HepG2 (cell line): ENCODE data around the gene PIGC. TPM values are rescaled to one million over a fixed set of nuclear protein-coding genes. Genes with fewer than 3 reads are reported as not detected.
A peak's percentile ranks its signal among the peaks of the same experiment; 100 is the strongest.

Experiments used
- CCDC6 ChIP-seq: sonication (generic); formaldehyde crosslinking; IDR thresholded peaks from 2 replicates; pipeline ENCODE4 v1.8.1; 2022; ENCODE audit warnings: mild to moderate bottlenecking, missing genetic modification reagents, moderate library complexity
- CEBPG ChIP-seq: IDR thresholded peaks from 2 replicates; pipeline ENCODE4 v1.6.1; 2016
- MIER3 ChIP-seq: IDR thresholded peaks from 2 replicates; pipeline ENCODE4 v1.6.1; 2016; ENCODE audit warnings: missing compliant biosample characterization, borderline replicate concordance
- NFYB ChIP-seq: sonication (generic); formaldehyde crosslinking; IDR thresholded peaks from 2 replicates; pipeline ENCODE4 v1.4.0; 2020; ENCODE audit warnings: missing genetic modification reagents
- RNF2 ChIP-seq: fragments of 450-650 bp; conservative IDR thresholded peaks from 2 replicates; pipeline ENCODE4 v1.6.1; 2016; ENCODE audit warnings: low read depth
- SIX4 ChIP-seq: sonication (generic); formaldehyde crosslinking; IDR thresholded peaks from 2 replicates; pipeline ENCODE4 v1.4.0; 2020; ENCODE audit warnings: missing genetic modification reagents
- SMARCC2 ChIP-seq: fragments of 450-650 bp; IDR thresholded peaks from 2 replicates; pipeline ENCODE4 v1.6.1; 2017; ENCODE audit warnings: antibody characterized with exemption, mild to moderate bottlenecking
- ZNF205 ChIP-seq: IDR thresholded peaks from 2 replicates; pipeline ENCODE4 v1.6.1; 2018; ENCODE audit warnings: missing biosample characterization, missing genetic modification reagents
- ZNF775 ChIP-seq: sonication (generic); formaldehyde crosslinking; IDR thresholded peaks from 2 replicates; pipeline ENCODE4 v1.4.0; 2020; ENCODE audit warnings: missing genetic modification reagents, mild to moderate bottlenecking, moderate library complexity, borderline replicate concordance
- polyA plus RNA-seq, 8 experiments: library from polyadenylated mRNA; depleted of rRNA in 3 of 8; stranded (reverse) in 7 of 8; unstranded in 1 of 8; fragments of >200 nt; fragmentation: Illumina TruSeq in 4 of 8; extraction: Trizol in 4 of 8; gene quantifications; 2 replicates each; pipeline versions ENCODE4 v1.2.1 to v1.2.3, GENCODE V29; 2011 to 2016; ENCODE audit warnings: low read depth in 4 of 8, missing spikeins in 1 of 8, mixed read lengths in 1 of 8; ENCODE audit not compliant: insufficient read depth in 1 of 8
- total RNA-seq, 5 experiments: library from RNA; depleted of rRNA; stranded (reverse); fragments of >200 nt; fragmentation: Illumina TruSeq; extraction: Trizol; gene quantifications; 2 replicates each; pipeline ENCODE4 v1.2.3, GENCODE V29; 2016; ENCODE audit warnings: low read depth in 1 of 5
- TF ChIP-seq, protein P1 (sequence below): sonication (generic); formaldehyde crosslinking; IDR thresholded peaks from 2 replicates; pipeline ENCODE4 v1.9.0; 2021; ENCODE audit warnings: mild to moderate bottlenecking, missing genetic modification reagents
- TF ChIP-seq, protein P2 (sequence below): sonication (generic); formaldehyde crosslinking; conservative IDR thresholded peaks from 2 replicates; pipeline ENCODE4 v1.4.0; 2020; ENCODE audit warnings: missing genetic modification reagents
- TF ChIP-seq, protein P3 (sequence below): IDR thresholded peaks from 2 replicates; pipeline ENCODE4 v1.6.1; 2016; ENCODE audit warnings: low read depth, borderline replicate concordance
- TF ChIP-seq, protein P4 (sequence below): sonication (generic); formaldehyde crosslinking; IDR thresholded peaks from 2 replicates; pipeline ENCODE4 v1.5.0; 2020; ENCODE audit warnings: missing genetic modification reagents
- TF ChIP-seq, protein P5 (sequence below): sonication (generic); formaldehyde crosslinking; IDR thresholded peaks from 2 replicates; pipeline ENCODE4 v1.4.0; 2020; ENCODE audit warnings: mild to moderate bottlenecking, missing genetic modification reagents

The PIGC gene
- total and polyA plus RNA-seq, 2 of the 13 experiments (the other 11 are each of a cell fraction or from before 2014, with no cell fraction given) = 26.7 to 29.5 TPM

DNA sequence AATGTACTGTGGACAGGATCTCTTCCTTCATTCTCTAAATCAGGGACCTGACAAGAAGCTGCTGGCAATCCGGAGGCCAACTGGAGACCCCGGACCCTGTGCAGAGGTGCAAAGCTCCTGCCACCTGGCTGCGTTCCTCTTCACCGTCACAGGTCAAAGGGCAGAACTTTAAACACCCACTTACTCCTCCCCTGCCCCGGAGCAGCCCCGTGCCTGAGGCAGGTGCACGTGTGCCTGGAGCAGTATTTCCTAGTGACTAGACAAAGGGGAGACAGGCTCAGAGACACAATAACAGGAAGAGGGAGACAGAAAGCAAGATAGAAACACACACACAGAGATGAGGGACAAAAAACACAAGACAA, 6.6 kb upstream of the PIGC start (continued):
- TF ChIP-seq, protein P1, sequence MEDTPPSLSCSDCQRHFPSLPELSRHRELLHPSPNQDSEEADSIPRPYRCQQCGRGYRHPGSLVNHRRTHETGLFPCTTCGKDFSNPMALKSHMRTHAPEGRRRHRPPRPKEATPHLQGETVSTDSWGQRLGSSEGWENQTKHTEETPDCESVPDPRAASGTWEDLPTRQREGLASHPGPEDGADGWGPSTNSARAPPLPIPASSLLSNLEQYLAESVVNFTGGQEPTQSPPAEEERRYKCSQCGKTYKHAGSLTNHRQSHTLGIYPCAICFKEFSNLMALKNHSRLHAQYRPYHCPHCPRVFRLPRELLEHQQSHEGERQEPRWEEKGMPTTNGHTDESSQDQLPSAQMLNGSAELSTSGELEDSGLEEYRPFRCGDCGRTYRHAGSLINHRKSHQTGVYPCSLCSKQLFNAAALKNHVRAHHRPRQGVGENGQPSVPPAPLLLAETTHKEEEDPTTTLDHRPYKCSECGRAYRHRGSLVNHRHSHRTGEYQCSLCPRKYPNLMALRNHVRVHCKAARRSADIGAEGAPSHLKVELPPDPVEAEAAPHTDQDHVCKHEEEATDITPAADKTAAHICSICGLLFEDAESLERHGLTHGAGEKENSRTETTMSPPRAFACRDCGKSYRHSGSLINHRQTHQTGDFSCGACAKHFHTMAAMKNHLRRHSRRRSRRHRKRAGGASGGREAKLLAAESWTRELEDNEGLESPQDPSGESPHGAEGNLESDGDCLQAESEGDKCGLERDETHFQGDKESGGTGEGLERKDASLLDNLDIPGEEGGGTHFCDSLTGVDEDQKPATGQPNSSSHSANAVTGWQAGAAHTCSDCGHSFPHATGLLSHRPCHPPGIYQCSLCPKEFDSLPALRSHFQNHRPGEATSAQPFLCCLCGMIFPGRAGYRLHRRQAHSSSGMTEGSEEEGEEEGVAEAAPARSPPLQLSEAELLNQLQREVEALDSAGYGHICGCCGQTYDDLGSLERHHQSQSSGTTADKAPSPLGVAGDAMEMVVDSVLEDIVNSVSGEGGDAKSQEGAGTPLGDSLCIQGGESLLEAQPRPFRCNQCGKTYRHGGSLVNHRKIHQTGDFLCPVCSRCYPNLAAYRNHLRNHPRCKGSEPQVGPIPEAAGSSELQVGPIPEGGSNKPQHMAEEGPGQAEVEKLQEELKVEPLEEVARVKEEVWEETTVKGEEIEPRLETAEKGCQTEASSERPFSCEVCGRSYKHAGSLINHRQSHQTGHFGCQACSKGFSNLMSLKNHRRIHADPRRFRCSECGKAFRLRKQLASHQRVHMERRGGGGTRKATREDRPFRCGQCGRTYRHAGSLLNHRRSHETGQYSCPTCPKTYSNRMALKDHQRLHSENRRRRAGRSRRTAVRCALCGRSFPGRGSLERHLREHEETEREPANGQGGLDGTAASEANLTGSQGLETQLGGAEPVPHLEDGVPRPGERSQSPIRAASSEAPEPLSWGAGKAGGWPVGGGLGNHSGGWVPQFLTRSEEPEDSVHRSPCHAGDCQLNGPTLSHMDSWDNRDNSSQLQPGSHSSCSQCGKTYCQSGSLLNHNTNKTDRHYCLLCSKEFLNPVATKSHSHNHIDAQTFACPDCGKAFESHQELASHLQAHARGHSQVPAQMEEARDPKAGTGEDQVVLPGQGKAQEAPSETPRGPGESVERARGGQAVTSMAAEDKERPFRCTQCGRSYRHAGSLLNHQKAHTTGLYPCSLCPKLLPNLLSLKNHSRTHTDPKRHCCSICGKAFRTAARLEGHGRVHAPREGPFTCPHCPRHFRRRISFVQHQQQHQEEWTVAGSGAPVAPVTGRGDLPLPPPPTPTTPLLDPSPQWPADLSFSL (CRISPR knock-in tag) = no peak
- TF ChIP-seq SMARCC2 (no peak), NFYB (no peak), RNF2 (no peak), ZNF205 (CRISPR knock-in tag) (0 out of 2 replicates have a peak, but pooled peaks have one; percentile 2), CCDC6 (CRISPR knock-in tag) (no peak), CEBPG (CRISPR knock-in tag) (peak; percentile 32; the same call in 1 of the 2 replicates), ZNF775 (CRISPR knock-in tag) (no peak), MIER3 (CRISPR knock-in tag) (no peak), SIX4 (CRISPR knock-in tag) (no peak)
- TF ChIP-seq, protein P2, sequence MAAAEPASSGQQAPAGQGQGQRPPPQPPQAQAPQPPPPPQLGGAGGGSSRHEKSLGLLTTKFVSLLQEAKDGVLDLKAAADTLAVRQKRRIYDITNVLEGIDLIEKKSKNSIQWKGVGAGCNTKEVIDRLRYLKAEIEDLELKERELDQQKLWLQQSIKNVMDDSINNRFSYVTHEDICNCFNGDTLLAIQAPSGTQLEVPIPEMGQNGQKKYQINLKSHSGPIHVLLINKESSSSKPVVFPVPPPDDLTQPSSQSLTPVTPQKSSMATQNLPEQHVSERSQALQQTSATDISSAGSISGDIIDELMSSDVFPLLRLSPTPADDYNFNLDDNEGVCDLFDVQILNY (CRISPR knock-in tag) = no peak
- TF ChIP-seq, protein P3, sequence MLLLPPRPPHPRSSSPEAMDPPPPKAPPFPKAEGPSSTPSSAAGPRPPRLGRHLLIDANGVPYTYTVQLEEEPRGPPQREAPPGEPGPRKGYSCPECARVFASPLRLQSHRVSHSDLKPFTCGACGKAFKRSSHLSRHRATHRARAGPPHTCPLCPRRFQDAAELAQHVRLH = no peak
- TF ChIP-seq, protein P4, sequence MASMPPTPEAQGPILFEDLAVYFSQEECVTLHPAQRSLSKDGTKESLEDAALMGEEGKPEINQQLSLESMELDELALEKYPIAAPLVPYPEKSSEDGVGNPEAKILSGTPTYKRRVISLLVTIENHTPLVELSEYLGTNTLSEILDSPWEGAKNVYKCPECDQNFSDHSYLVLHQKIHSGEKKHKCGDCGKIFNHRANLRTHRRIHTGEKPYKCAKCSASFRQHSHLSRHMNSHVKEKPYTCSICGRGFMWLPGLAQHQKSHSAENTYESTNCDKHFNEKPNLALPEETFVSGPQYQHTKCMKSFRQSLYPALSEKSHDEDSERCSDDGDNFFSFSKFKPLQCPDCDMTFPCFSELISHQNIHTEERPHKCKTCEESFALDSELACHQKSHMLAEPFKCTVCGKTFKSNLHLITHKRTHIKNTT (CRISPR knock-in tag) = no peak
- TF ChIP-seq, protein P5, sequence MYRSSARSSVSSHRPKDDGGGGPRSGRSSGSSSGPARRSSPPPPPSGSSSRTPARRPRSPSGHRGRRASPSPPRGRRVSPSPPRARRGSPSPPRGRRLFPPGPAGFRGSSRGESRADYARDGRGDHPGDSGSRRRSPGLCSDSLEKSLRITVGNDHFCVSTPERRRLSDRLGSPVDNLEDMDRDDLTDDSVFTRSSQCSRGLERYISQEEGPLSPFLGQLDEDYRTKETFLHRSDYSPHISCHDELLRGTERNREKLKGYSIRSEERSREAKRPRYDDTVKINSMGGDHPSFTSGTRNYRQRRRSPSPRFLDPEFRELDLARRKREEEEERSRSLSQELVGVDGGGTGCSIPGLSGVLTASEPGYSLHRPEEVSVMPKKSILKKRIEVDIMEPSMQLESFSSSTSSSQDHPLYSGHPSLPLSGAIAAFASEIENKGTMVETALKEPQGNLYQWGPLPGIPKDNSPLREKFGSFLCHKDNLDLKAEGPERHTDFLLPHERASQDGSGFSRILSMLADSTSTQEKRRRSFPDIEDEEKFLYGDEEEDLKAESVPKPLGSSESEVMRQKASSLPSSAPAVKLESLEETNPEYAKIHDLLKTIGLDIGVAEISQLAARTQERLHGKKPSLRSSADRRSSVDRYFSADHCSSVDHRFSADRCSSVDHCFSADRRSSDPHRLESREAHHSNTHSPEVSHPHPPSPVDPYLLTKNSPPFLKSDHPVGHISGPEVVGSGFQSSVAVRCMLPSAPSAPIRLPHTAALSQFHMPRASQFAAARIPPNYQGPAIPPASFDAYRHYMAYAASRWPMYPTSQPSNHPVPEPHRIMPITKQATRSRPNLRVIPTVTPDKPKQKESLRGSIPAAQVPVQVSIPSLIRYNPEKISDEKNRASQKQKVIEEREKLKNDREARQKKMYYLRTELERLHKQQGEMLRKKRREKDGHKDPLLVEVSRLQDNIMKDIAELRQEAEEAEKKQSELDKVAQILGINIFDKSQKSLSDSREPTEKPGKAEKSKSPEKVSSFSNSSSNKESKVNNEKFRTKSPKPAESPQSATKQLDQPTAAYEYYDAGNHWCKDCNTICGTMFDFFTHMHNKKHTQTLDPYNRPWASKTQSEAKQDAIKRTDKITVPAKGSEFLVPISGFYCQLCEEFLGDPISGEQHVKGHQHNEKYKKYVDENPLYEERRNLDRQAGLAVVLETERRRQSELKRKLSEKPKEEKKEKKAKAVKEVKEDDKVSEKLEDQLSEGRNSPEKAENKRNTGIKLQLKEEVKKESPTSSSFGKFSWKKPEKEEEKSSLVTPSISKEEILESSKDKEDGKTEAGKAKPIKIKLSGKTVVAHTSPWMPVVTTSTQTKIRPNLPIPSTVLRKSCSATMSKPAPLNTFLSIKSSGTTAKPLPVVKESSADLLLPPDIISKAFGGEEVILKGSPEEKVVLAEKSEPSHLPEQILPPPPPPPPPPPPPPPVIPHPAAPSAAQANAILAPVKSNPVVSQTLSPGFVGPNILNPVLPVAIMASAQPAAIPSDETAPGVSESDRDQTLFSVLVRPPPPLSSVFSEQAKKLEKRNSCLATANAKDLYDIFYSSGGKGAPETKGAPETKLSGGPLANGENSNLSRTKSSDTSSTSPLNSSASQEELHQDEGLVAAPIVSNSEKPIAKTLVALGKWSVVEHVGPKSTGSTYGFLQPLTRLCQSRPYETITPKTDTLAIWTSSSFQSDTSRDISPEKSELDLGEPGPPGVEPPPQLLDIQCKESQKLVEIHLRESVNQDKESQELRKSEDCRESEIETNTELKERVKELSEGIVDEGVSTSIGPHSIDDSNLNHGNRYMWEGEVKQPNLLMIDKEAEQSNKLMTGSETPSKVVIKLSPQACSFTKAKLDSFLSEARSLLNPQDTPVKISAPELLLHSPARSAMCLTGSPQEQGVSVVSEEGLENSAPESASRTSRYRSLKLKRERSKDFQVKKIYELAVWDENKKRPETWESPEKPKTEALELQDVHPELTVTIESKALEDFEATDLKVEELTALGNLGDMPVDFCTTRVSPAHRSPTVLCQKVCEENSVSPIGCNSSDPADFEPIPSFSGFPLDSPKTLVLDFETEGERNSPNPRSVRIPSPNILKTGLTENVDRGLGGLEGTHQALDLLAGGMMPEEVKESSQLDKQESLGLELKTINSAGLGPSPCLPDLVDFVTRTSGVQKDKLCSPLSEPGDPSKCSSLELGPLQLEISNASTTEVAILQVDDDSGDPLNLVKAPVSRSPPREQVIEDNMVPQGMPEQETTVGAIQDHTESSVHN = no peak
